Skin epidermis (tissue), 12 donors: ENCODE measurements around the gene PLXNA4.

ENCODE experiments used
- H3K27ac ChIP-seq, 21 experiments: fragments of 200-600 bp; sonication (generic) in 11 of 21; one replicate each; pipeline ENCODE4 v1.5.0; 2020; ENCODE audit warnings: mild to moderate bottlenecking in 3 of 21, inconsistent platforms in 2 of 21, moderate library complexity in 2 of 21
- H3K4me3 ChIP-seq, 7 experiments: fragments of 200-600 bp; sonication (generic) in 2 of 7; one replicate each; pipeline ENCODE4 v1.5.0; 2020; ENCODE audit warnings: inconsistent platforms in 2 of 7, mild to moderate bottlenecking in 2 of 7, moderate library complexity in 1 of 7

PLXNA4 gene

GRCh38 chr7:132082394-132082793 is 493.9 kb downstream of the PLXNA4 start:
- no peak overlapping the region for H3K27ac ChIP-seq
- H3K4me3 ChIP-seq: no peak overlapping the region

- Histone ChIP-seq H3K4me3 (no peak overlapping the region), H3K27ac (no peak overlapping the region)
Observed at GRCh38 chr7:132081686-132082085, 494.6 kb downstream of the PLXNA4 start.

- no peak overlapping the region for H3K27ac ChIP-seq
- no peak overlapping the region for H3K4me3 ChIP-seq
Observed at GRCh38 chr7:132080967-132081668, 495.2 kb downstream of the PLXNA4 start.

- Histone ChIP-seq H3K4me3 (no peak overlapping the region), H3K27ac (no peak overlapping the region)
Observed at GRCh38 chr7:132080467-132080866, 495.8 kb downstream of the PLXNA4 start.

GRCh38 chr7:132078891-132079735 is 497.2 kb downstream of the PLXNA4 start:
- H3K27ac ChIP-seq: no peak overlapping the region

GRCh38 chr7:132077971-132078685 is 498.1 kb downstream of the PLXNA4 start:
- Histone ChIP-seq H3K27ac (no peak overlapping the region), H3K4me3 (no peak overlapping the region)

More at GRCh38 chr7:132078891-132079735, 497.2 kb downstream of the PLXNA4 start:
- H3K4me3 ChIP-seq: no peak overlapping the region

GRCh38 chr7:132076301-132077035 is 499.8 kb downstream of the PLXNA4 start:
- H3K27ac ChIP-seq: no peak overlapping the region
- H3K4me3 ChIP-seq: no peak overlapping the region

- Histone ChIP-seq H3K4me3 (no peak overlapping the region), H3K27ac (no peak overlapping the region)
Observed at GRCh38 chr7:132075515-132075914, 500.8 kb downstream of the PLXNA4 start.

GRCh38 chr7:132073920-132074589 is 502.2 kb downstream of the PLXNA4 start:
- H3K27ac ChIP-seq: no peak overlapping the region
- H3K4me3 ChIP-seq: no peak overlapping the region
